HG03520 (cell line): ENCODE results near the gene APOBEC3H.

Experiments used
- ATAC-seq: cut with Tn5 transposase; IDR thresholded peaks from one replicate; pipeline ENCODE4 v1.9.1; 2021; ENCODE audit warnings: mild to moderate bottlenecking, moderate library complexity; ENCODE audit not compliant: unreplicated experiment

Gene APOBEC3H

DNA sequence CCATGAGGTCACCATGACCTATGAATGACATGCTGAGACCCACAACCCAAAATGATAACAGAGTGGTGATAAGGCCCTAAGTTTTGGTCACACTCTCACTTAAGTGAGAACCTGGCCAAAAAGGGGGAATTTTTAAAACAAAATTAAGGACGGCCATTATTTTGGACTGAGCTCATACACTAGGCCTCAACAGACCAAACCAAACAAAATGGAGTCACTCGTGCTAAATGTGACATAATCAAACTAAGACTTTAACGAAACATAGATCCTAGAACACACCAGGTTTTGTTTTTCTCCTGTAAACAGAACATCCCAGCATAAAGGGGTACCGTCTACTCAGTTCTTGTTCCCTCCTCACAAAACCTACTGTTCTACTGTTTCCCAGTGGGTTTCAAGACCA, 11.4 kb downstream of the APOBEC3H start:
- no peak for ATAC-seq

DNA sequence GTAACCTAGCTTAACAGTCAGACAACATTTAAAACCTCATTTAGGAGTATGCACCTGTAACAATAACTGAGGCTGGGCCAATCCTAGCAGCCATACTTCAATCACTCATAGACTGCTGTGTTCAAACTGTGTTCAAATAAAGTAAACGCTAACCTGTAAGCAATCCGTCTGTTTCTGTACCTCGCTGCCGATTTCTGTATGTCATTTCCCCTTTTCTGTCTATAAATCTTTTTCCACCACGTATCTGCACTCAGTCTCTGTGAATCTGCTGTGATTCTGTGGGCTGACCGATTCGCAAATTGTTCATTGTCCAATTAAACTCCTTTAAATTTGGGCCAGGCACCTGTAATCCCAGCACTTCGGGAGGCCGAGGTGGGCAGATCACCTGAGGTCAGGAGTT, 12.3 kb downstream of the APOBEC3H start:
- no peak for ATAC-seq

DNA sequence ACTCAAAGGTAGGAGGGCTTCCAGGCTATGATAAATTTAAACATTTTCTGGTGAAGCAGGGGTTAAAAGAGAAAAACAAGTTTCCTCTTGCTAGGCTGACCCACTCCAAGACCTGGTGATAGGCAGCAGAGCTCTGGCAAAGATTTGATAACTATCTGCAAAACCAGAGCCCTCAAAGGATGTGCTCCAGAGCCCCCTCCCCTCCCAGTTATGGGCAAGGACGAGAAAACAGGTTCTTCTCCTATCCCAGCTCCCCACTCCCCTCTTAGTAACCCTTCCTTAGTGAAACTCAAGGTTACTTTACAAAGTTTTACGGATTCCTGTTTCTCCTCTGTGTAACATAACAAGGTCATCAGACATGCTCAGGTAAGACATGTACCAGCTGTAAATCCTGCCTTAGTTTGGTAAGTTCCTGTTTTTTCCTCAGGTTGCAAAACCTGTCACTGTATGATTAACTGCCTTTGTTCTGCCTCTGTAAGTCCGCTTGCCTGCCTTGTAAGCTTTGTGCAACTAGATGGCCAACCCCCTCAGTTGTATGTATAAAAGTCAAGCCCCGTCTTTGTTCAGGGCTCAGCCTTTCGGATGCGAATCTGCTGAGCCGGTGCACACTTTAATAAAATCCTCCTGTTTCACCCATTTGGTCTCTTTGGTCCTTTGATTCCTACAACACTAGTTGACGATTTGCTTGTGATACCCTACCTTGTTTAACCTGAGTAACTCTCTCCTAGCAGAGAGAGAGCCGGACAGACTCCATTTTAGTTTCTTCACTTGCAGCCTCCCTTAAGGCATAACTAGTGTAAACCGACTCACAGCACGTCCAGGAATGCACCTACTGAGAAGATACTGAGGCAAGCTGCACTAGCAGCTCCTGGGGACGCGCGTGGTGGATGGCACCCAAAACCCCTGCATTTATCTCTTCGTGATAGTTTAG, 13.9 kb downstream of the APOBEC3H start:
- ATAC-seq, result no peak

DNA sequence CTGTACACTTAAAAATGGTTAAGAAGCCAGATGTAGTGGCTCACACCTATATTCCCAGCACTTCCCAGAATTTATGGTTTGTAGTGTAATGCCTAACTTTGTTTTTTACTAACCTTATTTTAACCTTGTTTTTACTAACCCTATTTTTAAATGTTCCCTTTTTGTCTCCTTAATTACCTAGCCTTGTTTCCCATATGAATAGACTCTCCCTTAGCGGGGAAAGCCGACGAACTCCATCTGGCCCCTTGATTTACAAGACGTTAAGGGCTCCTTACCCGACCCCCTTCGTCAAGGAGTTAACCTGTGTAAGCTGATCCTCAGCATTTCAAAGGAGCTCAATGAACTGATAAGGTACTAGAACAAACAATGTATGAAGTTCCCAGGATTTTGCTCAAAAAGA, 17.1 kb downstream of the APOBEC3H start:
- ATAC-seq, result no peak

DNA sequence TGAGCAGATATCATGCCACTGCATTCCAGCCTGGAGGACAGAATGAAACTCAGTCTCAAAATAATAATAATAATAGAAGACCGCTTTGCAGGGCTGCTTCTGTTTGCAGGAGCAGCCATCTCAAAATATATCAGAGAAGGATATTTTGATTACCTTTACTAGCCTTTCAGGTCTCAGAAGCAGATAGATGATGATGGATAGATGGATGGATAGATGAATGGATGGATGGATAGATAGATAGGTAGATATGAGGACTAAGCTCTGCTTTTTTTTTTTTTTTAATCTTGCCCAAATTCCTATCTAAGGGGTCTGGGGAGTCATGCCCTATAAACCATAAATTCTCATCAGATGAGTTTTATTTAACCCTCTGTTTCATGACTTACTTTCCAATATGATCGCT, 18.5 kb downstream of the APOBEC3H start:
- no peak for ATAC-seq

DNA sequence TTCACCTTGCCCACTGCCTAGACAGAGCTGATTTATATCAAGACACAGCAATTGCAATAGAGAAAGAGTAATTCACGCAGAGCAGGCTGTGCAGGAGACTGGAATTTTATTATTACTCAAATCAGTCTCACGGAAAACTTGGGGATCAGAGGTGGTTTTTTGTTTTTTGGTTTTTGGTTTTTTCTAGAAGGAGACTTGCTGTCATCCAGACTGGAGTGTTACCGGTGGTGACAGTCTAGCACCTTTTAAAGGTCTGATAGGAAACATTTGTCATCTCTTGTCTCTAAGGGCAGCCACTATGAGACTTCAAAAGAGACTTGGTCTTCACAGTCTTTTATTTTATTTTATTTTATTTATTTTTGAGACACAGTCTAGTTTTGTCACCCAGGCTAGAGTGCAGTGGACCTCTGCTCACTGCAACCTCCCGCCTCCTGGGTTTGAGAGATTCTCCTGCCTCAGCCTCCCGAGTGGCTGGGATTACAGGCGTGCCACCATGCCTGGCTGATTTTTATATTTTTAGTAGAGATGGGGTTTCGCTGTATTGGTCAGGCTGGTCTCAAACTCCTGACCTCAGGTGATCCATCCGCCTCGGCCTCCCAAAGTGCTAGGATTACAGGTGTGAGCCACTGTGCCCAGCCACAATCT, 19.1 kb downstream of the APOBEC3H start:
- no peak for ATAC-seq

DNA sequence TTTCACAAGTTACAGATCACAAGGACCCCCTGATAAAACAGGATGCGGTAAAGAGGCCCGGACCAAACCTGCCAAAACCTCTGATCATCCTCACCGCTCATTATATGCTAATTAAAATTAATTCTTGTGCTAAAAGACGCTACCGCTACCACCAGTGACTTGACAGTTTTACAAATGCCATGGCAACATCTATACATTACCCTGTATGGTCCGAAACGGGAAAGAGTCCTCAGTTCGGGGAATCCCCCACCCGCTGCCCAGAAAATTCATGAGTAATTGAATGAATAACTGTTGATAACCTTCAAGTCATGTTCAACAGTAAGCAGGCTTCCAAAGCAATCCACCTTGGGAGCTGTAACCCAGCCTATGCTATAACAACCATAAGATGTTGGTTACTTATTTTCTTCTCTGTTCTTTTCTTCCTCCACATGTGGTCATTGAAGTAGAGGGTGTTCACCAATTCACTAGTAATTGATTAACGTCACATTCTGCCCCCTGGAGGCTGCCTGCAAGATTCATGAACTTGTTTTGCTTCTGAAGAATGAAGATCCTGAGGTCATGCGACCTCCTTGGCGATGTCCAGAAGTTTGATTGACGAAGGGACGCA, 20.6 kb downstream of the APOBEC3H start:
- peak; percentile 42 for ATAC-seq

DNA sequence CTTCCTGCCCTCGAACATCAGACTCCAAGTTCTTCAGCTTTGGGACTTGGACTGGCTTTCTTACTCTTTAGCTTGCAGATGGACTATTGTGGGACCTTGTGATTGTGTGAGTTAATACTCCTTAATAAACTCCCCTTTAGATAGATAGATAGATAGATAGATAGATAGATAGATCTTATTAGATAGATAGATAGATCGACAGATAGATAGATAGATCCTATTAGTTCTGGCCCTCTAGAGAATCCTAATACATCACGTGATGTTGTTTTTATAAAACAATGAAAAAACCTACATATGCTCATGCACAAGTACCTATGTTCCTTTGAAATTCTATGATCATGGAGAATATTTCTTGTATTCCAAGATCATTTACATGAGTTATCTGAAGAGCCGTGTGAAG, 23.9 kb downstream of the APOBEC3H start:
- no peak for ATAC-seq

DNA sequence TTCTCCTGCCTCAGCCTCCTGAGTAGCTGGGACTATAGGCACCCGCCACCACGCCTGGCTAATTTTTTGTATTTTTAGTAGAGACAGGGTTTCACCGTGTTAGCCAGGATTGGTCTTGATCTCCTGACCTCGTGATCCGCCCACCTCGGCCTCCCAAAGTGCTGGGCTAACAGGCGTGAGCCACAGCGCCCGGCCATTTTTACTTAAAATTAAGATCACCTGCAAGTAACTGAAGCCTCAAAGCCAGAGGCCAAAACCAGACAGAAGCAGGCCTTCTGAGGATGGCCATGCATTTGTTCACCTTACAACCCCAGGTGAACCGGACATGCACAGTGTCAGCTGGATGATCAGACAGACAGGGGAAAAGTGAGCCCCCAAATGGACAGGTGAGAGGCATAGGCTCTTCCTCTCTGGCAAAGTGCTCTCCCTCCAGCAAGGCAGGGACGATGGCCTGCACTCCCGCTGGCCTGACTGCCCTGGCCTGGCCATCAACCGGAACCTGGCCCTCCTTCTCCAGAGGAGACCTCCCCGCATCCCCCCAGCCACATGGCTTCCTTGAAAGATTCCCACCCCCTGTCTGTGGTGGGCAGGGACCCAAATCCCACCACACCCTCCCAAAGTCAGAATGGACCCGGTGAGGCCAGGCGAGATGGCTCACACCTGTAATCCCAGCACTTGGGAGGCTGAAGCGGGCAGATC, 25.9 kb downstream of the APOBEC3H start:
- no peak for ATAC-seq

DNA sequence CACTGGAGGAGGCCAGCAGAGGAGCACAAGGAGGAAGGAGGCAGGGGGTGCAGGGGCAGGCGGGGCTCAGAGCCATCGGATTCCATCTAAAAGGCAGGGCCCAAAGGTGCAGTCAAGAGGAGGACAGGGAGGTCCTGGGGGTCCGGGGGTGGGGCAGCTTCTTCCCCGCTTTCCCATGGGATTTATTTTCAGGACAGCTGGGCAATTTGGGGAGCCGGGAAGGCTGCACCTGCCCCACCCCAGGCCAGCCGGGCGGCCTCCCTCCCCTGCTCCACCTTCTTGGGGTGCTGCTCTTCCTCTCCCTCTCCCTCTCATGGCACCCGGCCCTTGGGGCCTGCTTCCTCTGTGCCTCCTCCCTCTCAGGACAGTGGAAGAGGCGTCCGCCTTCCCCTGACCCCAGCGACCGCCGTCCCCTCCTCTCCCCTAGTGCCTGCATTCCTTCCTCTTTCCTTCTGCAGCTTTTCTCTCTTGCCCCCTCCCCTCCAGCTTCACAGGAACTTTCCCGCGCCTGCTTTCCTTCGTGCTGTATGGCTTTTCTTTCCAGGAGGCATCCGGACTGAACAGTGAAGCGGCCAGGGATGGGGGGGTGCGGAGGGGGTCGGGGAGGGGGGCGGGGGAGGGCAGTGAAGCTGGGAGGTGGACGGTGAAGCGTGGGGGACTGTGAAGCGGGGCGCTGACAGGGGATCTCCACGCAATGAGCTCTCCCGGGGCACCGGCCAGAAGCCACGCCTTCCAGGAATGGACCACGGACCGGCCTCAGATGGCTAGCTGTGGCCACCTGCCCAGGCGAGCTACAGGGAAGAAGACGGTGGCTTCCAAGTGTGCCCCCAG, 26.9 kb downstream of the APOBEC3H start:
- no peak for ATAC-seq

DNA sequence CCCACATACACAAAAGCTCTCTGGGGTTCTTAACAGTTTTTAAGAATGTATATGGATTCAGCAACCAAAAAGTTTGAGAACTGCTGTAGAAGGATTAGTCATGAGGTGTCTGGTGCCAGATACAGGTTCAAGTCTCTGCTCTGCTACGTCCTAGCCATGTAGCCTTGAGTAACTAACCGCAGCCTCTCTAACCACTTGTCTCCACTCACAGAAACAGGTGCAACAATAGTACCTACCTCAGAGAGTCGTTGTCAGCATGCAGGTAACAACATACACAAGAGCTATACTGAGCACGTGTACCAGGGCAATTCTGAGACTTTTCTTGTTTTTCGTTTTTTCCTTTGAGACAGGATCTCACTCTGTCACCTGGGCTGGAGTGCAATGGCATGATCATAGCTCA, 28.6 kb downstream of the APOBEC3H start:
- no peak for ATAC-seq

DNA sequence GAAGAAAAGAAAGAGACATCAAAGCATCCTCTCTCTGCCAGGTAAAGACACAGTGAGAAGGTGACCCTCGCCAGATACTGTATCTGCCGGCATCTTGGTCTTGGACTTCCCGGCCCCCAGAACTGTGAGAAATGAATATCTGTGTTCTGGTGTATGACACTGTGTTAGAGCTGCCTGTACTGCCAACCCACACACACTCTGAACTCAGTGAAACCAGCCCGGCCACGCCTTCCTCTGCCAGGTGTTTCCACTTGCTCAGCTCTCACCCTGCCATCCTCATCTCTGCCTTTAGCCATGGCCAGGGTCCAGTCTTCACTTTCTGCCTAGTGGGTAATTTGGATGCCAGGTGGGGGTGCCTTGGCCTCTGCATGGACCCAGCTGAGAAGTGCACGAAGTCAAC, 31.5 kb downstream of the APOBEC3H start:
- ATAC-seq, result no peak

DNA sequence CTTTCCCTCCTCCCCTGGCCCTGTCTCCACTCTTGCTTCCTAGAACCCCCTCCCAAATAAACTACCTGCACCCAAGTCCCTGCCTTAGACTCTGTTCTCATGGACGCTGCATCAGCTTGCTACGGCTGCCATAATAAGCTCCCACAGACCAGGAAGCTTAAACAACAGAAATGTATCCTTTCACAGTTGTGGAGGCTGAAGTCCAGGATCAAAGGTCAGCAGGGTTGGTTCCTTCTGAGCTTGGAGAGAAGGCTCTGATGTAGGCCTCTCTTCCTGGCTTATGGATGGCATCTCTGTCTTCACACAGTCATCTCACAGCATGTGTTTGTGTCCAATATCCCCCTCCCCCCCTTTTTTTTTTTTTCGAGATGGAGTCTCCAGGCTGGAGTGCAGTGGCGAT, 32.0 kb downstream of the APOBEC3H start:
- ATAC-seq, result no peak

DNA sequence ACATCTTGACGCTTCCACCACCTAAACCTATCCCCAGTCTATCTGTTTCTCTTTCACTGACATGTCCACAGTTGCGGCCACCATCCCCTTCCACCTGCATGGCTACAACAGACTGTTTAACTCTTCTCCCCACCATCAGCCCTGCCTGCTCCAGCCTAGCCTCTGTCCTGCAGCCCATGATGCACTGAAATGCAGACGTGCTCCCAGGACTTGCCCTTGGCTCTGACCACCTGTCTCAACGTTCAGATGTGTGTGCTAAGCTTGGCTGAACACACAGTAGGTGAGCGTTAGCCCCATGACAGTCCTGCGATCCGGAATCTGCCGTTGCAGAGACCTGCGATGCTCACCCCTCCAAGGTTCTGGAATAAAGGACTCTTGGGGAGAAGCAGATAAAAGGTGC, 32.7 kb downstream of the APOBEC3H start:
- no peak for ATAC-seq

DNA sequence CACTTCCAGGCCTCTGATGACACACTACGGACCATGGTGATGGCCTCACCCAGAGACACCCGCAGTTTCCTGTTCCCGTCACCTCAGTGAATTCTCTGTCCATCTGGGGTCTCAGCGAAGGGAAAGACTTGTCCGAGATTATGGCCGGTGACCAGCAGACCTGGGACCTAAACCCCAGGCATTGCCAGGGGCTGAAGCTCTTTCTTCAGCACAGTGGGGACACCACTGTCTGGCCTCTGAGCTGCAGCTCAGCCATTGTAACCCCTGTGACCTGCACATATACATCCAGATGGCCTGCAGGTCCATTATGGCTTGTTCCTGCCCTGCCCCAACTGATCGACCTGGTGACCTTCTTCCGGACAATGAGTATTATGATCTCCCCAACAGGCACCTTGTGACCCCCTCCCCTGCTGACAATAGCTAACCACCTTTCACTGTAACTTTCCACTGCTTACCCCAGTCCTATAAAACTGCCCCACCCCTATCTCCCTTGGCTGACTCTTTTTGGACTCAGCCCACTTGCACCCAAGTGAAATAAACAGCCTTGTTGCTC, 33.2 kb downstream of the APOBEC3H start:
- ATAC-seq, result no peak

DNA sequence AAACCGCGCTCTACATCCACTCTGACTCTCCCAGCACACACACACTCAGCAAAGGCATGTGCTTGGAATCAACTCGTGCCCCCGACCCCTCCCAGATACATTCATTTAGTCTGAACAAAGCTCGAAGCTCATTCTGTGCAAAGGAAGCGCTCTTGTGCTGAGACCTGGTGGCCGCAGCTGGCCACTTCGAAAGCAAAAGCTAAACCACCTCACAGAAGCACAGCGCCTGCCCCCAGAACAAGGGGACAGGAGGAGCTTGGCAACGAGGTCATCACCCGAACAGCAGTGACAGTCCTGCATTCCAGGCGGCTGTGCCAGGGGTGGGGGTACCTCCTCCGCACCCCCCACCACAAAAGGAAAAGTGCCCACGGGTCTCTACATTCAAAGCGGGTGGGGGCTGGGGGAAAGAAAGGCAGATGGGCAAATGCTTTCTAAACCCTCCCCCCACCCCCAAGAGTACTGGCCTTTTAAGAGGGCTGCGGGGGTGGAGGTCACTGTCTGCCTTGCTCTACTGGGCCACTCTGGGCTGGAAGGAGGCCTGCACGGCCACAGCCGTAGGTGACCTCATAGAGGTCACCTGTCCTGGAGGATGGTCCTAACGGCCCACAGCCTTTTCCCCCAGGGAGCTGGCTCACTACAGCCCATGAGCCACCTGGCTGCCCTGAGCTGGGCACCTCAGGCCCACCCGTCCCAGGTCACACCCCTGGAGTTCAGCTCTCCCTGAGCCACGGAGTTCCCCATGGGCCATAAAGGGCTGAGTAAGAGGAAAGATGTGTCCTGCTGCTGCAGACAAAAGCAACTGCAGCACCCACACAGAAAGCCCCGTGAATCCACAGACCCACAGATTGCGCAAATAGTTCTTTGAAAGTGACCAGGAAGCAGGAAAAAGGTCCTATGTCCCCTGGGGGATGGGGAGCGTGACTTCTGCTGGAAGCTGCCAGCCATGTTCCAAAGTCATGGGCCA, 34.1 kb downstream of the APOBEC3H start:
- no peak for ATAC-seq

DNA sequence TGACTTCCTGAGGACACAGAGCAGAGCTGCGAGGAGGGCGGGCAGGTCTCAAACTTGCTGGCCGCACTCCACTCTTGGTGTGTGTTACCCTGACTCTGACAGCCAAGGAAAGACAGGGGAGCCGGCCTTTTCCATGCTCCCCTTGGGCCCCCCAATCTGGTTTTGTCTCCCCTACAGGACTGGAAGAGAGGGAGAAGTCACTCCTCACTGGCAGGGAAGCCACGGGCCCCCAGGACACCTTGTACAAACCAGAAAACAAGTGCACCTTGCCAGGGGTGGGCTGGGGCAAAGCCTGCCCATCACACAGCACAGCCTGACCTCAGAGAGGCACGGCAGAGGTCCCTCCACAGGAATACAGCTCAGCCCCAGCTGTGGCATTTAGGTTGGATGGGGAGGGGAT, 35.2 kb downstream of the APOBEC3H start:
- no peak for ATAC-seq

DNA sequence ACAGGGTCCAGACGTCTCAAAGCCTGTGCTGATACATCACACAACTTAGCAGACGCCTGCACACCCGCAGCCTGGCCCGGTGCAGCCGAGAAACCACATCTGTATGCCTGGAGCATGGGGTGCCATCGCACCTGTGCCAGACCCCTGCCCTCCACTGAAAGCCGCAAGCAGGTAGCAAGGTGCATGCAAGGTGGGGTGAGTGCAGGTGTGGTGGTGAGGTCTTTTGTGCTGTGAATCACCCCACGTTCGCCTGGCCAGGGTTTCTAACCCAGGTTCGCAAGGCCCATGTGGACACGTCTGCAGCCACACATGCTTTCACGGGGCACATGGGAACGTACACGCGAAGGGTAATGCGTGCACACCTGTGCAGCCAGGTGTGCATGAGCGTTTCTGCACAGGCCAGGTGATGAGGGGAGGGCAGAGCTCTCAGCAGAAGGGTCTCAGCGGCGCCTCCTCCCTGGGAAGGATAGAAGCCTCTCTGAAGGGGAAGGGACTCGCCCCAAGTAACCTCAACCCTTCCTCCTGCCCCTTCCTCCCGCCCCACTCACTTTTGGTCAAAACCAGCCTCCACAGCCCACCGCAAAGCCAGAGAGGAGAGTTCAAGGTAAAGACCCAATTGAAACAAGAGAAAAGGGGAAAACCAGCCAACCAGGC, 36.0 kb downstream of the APOBEC3H start:
- no peak for ATAC-seq

DNA sequence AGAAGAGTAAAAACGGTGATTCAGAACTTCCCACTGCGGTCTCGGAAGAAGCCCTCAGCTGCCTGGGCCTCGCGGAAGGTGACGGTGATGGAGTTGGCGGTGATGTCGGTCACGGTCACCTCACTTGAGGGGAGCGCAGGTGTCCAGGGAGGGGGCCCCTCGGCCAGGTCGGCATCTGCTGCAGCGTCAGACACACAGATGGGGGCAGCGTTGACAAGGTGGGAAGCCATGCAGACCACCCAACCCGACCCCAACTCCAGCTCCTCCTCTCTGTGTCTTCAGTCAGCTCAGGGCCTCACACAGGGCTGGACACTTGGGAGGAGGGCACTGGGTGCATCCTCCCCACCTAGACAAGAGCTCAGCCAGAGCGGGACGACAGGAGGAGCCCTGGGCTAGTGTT, 36.8 kb downstream of the APOBEC3H start:
- no peak for ATAC-seq
